Measurements from ENCODE around the gene SLC7A9. TPM values are rescaled to one million over a fixed set of nuclear protein-coding genes. Genes with fewer than 3 reads are reported as not detected.
"Not testable (repeated sequence)": the region's sequence is repeated elsewhere in the genome, so short reads cannot be mapped to it uniquely, and the experiment has no call there.

SLC7A9 gene
- total and polyA plus RNA-seq, 2 of the 13 experiments (the other 11 are each of a cell fraction or from before 2014, with no cell fraction given), result 4.7 to 8.3 TPM

DNA sequence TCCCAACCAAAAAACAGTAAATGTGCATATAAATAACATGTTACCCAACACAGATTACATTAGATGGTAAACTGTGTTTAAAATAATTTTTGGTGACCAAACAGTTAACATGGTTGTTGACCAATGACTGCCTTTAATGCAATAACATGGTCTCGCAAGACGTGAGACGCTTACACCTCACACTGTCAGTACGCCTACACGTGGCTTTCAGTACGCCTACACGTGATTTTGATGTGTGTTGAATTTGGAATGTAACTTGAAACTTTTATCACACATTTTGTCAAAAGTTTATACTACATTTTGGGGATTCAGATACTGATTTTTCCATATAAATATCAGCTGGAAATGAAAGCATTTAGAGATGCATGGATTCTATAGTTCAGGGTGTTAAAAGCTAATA, 32.0 kb downstream of the SLC7A9 start:
- CTCF ChIA-PET (ENCODE audit: low intra/inter-chr PET ratio, low total read pairs), result no interaction called here
- H4K20me1 ChIP-seq (ENCODE audit: insufficient read depth, low read length), result no peaks in the 10 kb centered on the region
- POLR2A ChIA-PET, result no interaction called here
- H3K4me1 ChIP-seq (ENCODE audit: insufficient read depth, low read length), result no peaks in the 10 kb centered on the region
- no peak overlapping the region for H3K27ac ChIP-seq (ENCODE audit: extremely low read length, insufficient read depth, low read length)
- H3K4me2 ChIP-seq (ENCODE audit: low read depth, low read length), result no peak overlapping the region
- peaks cover 14% of the 10 kb centered on the region for H3K9me3 ChIP-seq (ENCODE audit: low read length)
- FAIRE-seq (no peak), DNase-seq (ENCODE audit: low spot score) (no peak), ATAC-seq (no peak)
- WGBS (ENCODE audit: low lambda C conversion rate), result 95% methylated on average over 7 of the region's 7 CpGs
- no peak overlapping the region for H3K4me3 ChIP-seq (replicated peaks in 1 of 3; ENCODE audit: insufficient read depth in 1 of 3, low read depth in 2 of 3, low read length in 3 of 3)
- H3K79me2 ChIP-seq (ENCODE audit: insufficient read depth, low read length), result no peaks in the 10 kb centered on the region
- in situ Hi-C loops (cut with HindIII; ENCODE audit: extremely low pct_ligation_motif_present, low pct_unique_long_range_greater_than_20kb) (no loop called here), intact Hi-C loops (cut with micrococcal nuclease; ENCODE audit: unreplicated experiment) (no loop called here)
- peaks cover 1 to 20% of the 10 kb centered on the region in 2 experiments; a peak in 3 of 5 replicates for H3K36me3 ChIP-seq (replicated peaks in 1 of 2; ENCODE audit: control insufficient read depth in 1 of 2, insufficient read depth in 2 of 2, low read length in 2 of 2)
- H3K27me3 ChIP-seq (ENCODE audit: control insufficient read depth in 1 of 2, insufficient read depth in 2 of 2, low read length in 2 of 2), result no peaks in the 10 kb centered on the region
- TF ChIP-seq, protein P1, sequence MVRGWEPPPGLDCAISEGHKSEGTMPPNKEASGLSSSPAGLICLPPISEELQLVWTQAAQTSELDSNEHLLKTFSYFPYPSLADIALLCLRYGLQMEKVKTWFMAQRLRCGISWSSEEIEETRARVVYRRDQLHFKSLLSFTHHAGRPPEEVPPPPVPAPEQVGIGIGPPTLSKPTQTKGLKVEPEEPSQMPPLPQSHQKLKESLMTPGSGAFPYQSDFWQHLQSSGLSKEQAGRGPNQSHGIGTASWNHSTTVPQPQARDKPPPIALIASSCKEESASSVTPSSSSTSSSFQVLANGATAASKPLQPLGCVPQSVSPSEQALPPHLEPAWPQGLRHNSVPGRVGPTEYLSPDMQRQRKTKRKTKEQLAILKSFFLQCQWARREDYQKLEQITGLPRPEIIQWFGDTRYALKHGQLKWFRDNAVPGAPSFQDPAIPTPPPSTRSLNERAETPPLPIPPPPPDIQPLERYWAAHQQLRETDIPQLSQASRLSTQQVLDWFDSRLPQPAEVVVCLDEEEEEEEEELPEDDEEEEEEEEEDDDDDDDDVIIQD (CRISPR knock-in tag; IDR thresholded peaks at IDR 0.05; ENCODE audit: low read depth), result no peak
- no peak for TF ChIP-seq ARHGAP35 (CRISPR knock-in tag; IDR thresholded peaks at IDR 0.05; ENCODE audit: borderline replicate concordance)
- TF ChIP-seq ZBTB7A (CRISPR knock-in tag; IDR thresholded peaks at IDR 0.05), result no peak
- no peak for TF ChIP-seq DMAP1 (CRISPR knock-in tag; IDR thresholded peaks at IDR 0.05)
- TF ChIP-seq, protein P2, sequence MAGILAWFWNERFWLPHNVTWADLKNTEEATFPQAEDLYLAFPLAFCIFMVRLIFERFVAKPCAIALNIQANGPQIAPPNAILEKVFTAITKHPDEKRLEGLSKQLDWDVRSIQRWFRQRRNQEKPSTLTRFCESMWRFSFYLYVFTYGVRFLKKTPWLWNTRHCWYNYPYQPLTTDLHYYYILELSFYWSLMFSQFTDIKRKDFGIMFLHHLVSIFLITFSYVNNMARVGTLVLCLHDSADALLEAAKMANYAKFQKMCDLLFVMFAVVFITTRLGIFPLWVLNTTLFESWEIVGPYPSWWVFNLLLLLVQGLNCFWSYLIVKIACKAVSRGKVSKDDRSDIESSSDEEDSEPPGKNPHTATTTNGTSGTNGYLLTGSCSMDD (CRISPR knock-in tag; IDR thresholded peaks at IDR 0.05), result no peak
- TF ChIP-seq KAT7 (CRISPR knock-in tag; IDR thresholded peaks at IDR 0.05; ENCODE audit: borderline replicate concordance), result no peak
- no TSS peak for BruUV-seq (replicated peaks)
- H2AFZ ChIP-seq (ENCODE audit: low read length), result no peak overlapping the region
- H3K9ac ChIP-seq (ENCODE audit: insufficient read depth, low read depth, low read length), result no peak overlapping the region

DNA sequence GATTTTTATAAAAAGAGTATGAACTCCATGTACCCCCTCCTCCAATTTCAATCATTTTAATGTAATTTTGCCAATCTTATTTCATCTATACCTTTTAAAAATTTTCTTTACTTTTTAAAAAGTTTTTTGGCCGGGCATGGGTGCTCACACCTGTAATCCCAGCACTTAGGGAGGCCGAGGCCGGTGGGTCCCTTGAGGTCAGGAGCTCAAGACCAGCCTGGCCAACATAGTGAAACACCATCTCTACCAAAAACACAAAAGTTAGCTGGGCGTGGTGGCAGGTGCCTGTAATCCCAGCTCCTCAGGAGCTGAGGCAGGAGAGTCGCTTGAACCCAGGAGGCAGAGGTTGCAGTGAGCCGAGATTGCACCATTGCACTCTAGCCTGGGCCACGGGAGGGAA, 36.2 kb downstream of the SLC7A9 start:
- CTCF ChIA-PET (ENCODE audit: low intra/inter-chr PET ratio, low total read pairs); FAIRE-seq; H3K4me2 ChIP-seq (ENCODE audit: low read depth, low read length); H2AFZ ChIP-seq (ENCODE audit: low read length); H3K27me3 ChIP-seq (ENCODE audit: control insufficient read depth in 1 of 2, insufficient read depth in 2 of 2, low read length in 2 of 2); H4K20me1 ChIP-seq (ENCODE audit: insufficient read depth, low read length); H3K27ac ChIP-seq (ENCODE audit: extremely low read length, insufficient read depth, low read length); H3K36me3 ChIP-seq (replicated peaks in 1 of 2; ENCODE audit: control insufficient read depth in 1 of 2, insufficient read depth in 2 of 2, low read length in 2 of 2); BruUV-seq (replicated peaks); DNase-seq (ENCODE audit: low spot score); H3K9me3 ChIP-seq (ENCODE audit: low read length); H3K4me1 ChIP-seq (ENCODE audit: insufficient read depth, low read length); ATAC-seq; H3K79me2 ChIP-seq (ENCODE audit: insufficient read depth, low read length); intact Hi-C loops (cut with micrococcal nuclease; ENCODE audit: unreplicated experiment); H3K4me3 ChIP-seq (replicated peaks in 1 of 3; ENCODE audit: insufficient read depth in 1 of 3, low read depth in 2 of 3, low read length in 3 of 3); in situ Hi-C loops (cut with HindIII; ENCODE audit: extremely low pct_ligation_motif_present, low pct_unique_long_range_greater_than_20kb); POLR2A ChIA-PET; H3K9ac ChIP-seq (ENCODE audit: insufficient read depth, low read depth, low read length): not testable (repeated sequence)
- WGBS (ENCODE audit: low lambda C conversion rate), result 93% methylated on average over 7 of the region's 7 CpGs

DNA sequence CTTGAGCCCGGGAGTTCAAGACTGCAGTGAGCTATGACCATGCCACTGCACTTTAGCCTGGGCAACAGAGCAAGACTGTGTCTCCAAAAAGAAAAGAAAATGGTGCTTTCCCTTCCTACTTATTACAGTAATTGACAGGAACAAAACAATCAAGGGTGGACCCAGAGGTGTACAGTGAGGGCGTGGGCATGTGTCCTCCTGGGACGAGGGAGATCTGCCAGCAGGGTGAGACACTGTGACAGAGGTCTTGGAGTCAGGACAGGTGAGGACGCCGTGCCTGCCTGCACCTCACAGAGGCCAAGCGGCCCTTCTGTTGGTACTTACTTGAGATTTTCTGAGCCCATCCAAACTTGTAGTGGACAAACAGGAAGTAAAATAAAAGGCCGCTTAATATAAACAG, 36.7 kb downstream of the SLC7A9 start:
- intact Hi-C loops (cut with micrococcal nuclease; ENCODE audit: unreplicated experiment); H3K9me3 ChIP-seq (ENCODE audit: low read length); H3K27ac ChIP-seq (ENCODE audit: extremely low read length, insufficient read depth, low read length); H2AFZ ChIP-seq (ENCODE audit: low read length); H3K36me3 ChIP-seq (replicated peaks in 1 of 2; ENCODE audit: control insufficient read depth in 1 of 2, insufficient read depth in 2 of 2, low read length in 2 of 2); CTCF ChIA-PET (ENCODE audit: low intra/inter-chr PET ratio, low total read pairs); in situ Hi-C loops (cut with HindIII; ENCODE audit: extremely low pct_ligation_motif_present, low pct_unique_long_range_greater_than_20kb); H3K9ac ChIP-seq (ENCODE audit: insufficient read depth, low read depth, low read length); H3K79me2 ChIP-seq (ENCODE audit: insufficient read depth, low read length); FAIRE-seq; H3K4me2 ChIP-seq (ENCODE audit: low read depth, low read length); ATAC-seq; DNase-seq (ENCODE audit: low spot score); H4K20me1 ChIP-seq (ENCODE audit: insufficient read depth, low read length); H3K27me3 ChIP-seq (ENCODE audit: control insufficient read depth in 1 of 2, insufficient read depth in 2 of 2, low read length in 2 of 2); BruUV-seq (replicated peaks); H3K4me3 ChIP-seq (replicated peaks in 1 of 3; ENCODE audit: insufficient read depth in 1 of 3, low read depth in 2 of 3, low read length in 3 of 3); POLR2A ChIA-PET: not testable (repeated sequence)
- peaks cover 15% of the 10 kb centered on the region for H3K4me1 ChIP-seq (ENCODE audit: insufficient read depth, low read length)
- WGBS (ENCODE audit: low lambda C conversion rate), result 99% methylated on average over 7 of the region's 7 CpGs
